SK-N-SH (cell line): Measurements from ENCODE around the gene TNFSF13. TPM values are rescaled to one million over a fixed set of nuclear protein-coding genes. Genes with fewer than 3 reads are reported as not detected.

ENCODE experiments used
- CTCF ChIA-PET: fragments of 300-600, 350-600 bp; formaldehyde crosslinking; extraction: SDS; loops from one replicate; lab custom pipeline; 2021; lab: Yijun Ruan, JAX
- POLR2A ChIA-PET: fragments of 350-600 bp; sonication (Branson Sonifier 250); formaldehyde crosslinking; extraction: SDS; loops from one replicate; lab custom pipeline; 2020; ENCODE audit warnings: antibody characterized with exemption, inconsistent platforms; lab: Yijun Ruan, JAX
- DNase-seq: peaks from one replicate; pipeline ENCODE4 v3.0.0; 2012
- H2AFZ ChIP-seq: fragments of 200-600 bp; sonication (generic); 2 replicates; pipeline ENCODE4 v1.8.1; 2016; ENCODE audit warnings: antibody characterized with exemption, mild to moderate bottlenecking, low read depth
- H3F3A ChIP-seq: fragments of 200-600 bp; sonication (generic); replicated peaks from 2 replicates; pipeline ENCODE3; 2016; ENCODE audit warnings: antibody characterized with exemption, mild to moderate bottlenecking; ENCODE audit not compliant: insufficient read depth
- H3K27ac ChIP-seq, 2 experiments: fragments of 200-500 bp in 1 of 2; fragments of 200-600 bp in 1 of 2; sonication (Bioruptor generic) in 1 of 2; sonication (generic), shearing (Covaris generic) in 1 of 2; 2 replicates each; pipeline versions ENCODE4 v1.5.1 to v1.6.1; 2014 to 2016; ENCODE audit warnings: low read depth in 2 of 2, inconsistent platforms in 1 of 2, low read length in 1 of 2, mild to moderate bottlenecking in 1 of 2, mixed read lengths in 1 of 2
- H3K27me3 ChIP-seq: fragments of 200-600 bp; sonication (generic), shearing (Covaris generic); 2 replicates; pipeline ENCODE4 v1.6.1; 2016; ENCODE audit warnings: mixed run types; ENCODE audit not compliant: insufficient read depth
- H3K36me3 ChIP-seq, 2 experiments: fragments of 200-500 bp in 1 of 2; fragments of 200-600 bp in 1 of 2; sonication (Bioruptor generic) in 1 of 2; sonication (generic) in 1 of 2; replicated peaks in 1 of 2; 2 replicates each; pipeline versions ENCODE3 to v1.5.1; 2014 to 2016; ENCODE audit warnings: low read length in 1 of 2, mild to moderate bottlenecking in 1 of 2; ENCODE audit not compliant: insufficient read depth in 2 of 2, control insufficient read depth in 1 of 2
- H3K4me1 ChIP-seq, 2 experiments: fragments of 200-500 bp in 1 of 2; fragments of 200-600 bp in 1 of 2; sonication (Bioruptor generic) in 1 of 2; sonication (generic), shearing (Covaris generic) in 1 of 2; 2 replicates each; pipeline versions ENCODE4 v1.5.1 to v1.6.1; 2014 to 2016; ENCODE audit warnings: low read depth in 1 of 2, low read length in 1 of 2, mixed run types in 1 of 2; ENCODE audit not compliant: insufficient read depth in 2 of 2, control insufficient read depth in 1 of 2
- H3K4me2 ChIP-seq: fragments of 200-600 bp; sonication (generic), shearing (Covaris generic); 2 replicates; pipeline ENCODE4 v1.6.1; 2017; ENCODE audit warnings: mixed run types
- H3K4me3 ChIP-seq, 2 experiments: fragments of 200-500 bp in 1 of 2; fragments of 200-600 bp in 1 of 2; sonication (Bioruptor generic) in 1 of 2; sonication (generic), shearing (Covaris generic) in 1 of 2; 2 replicates each; pipeline versions ENCODE4 v1.5.1 to v1.8.1; 2014 to 2016; ENCODE audit warnings: low read depth in 2 of 2, inconsistent platforms in 1 of 2, low read length in 1 of 2, mild to moderate bottlenecking in 1 of 2, mixed read lengths in 1 of 2, moderate library complexity in 1 of 2
- H3K79me2 ChIP-seq: fragments of 200-600 bp; sonication (generic); 2 replicates; pipeline ENCODE4 v1.8.1; 2017; ENCODE audit warnings: mild to moderate bottlenecking; ENCODE audit not compliant: insufficient read depth
- H3K9ac ChIP-seq: fragments of 200-600 bp; sonication (generic); 2 replicates; pipeline ENCODE4 v1.6.1; 2017; ENCODE audit warnings: mixed run types
- H3K9me2 ChIP-seq: fragments of 200-600 bp; sonication (generic); 2 replicates; pipeline ENCODE4 v1.6.1; 2017; ENCODE audit warnings: mixed run types
- H3K9me3 ChIP-seq: fragments of 200-600 bp; sonication (generic); 2 replicates; pipeline ENCODE4 v1.6.1; 2017; ENCODE audit warnings: mixed run types, mild to moderate bottlenecking, moderate library complexity
- H4K20me1 ChIP-seq: fragments of 200-600 bp; sonication (generic); 2 replicates; pipeline ENCODE4 v1.6.1; 2017; ENCODE audit warnings: mild to moderate bottlenecking, mixed run types; ENCODE audit not compliant: insufficient read depth
- CTCF ChIP-seq: fragments of 200-600 bp; sonication (generic); IDR thresholded peaks from 2 replicates; pipeline ENCODE4 v1.6.1; 2017; ENCODE audit warnings: antibody characterized with exemption, mild to moderate bottlenecking, moderate library complexity
- EP300 ChIP-seq, 2 experiments: IDR thresholded peaks; 2 replicates each; pipeline versions ENCODE4 v1.4.0 to v1.6.1; 2012; ENCODE audit warnings: borderline replicate concordance in 1 of 2, low read depth in 1 of 2, low read length in 1 of 2
- EZH2phosphoT487 ChIP-seq: fragments of 200-600 bp; sonication (generic); IDR thresholded peaks from 2 replicates; pipeline ENCODE4 v1.6.1; 2017; ENCODE audit warnings: low read depth, mixed run types, mild to moderate bottlenecking, antibody characterized with exemption, moderate library complexity, borderline replicate concordance
- FOSL2 ChIP-seq: IDR thresholded peaks from 2 replicates; pipeline ENCODE4 v1.4.0; 2012; ENCODE audit warnings: low read depth, mild to moderate bottlenecking, moderate library complexity, borderline replicate concordance
- FOXJ3 ChIP-seq: sonication (generic); formaldehyde crosslinking; IDR thresholded peaks from 2 replicates; pipeline ENCODE4 v1.5.1; 2020; ENCODE audit warnings: mild to moderate bottlenecking, missing genetic modification reagents
- FOXM1 ChIP-seq: IDR thresholded peaks from 2 replicates; pipeline ENCODE4 v1.4.0; 2012; ENCODE audit warnings: low read depth, mild to moderate bottlenecking
- GABPA ChIP-seq: IDR thresholded peaks from 2 replicates; pipeline ENCODE4 v1.4.0; 2012; ENCODE audit warnings: low read depth, mild to moderate bottlenecking
- JUND ChIP-seq: IDR thresholded peaks from 2 replicates; pipeline ENCODE4 v1.4.0; 2012
- RCOR1 ChIP-seq: fragments of 150-350 bp; IDR thresholded peaks from 2 replicates; pipeline ENCODE4 v1.6.1; 2017; ENCODE audit warnings: antibody characterized with exemption, low read length
- REST ChIP-seq: IDR thresholded peaks from 2 replicates; pipeline ENCODE4 v1.6.1; 2012; ENCODE audit warnings: mild to moderate bottlenecking, low read depth, low read length, moderate library complexity
- RFX5 ChIP-seq: IDR thresholded peaks from 2 replicates; pipeline ENCODE4 v1.6.1; 2012; ENCODE audit warnings: mild to moderate bottlenecking, improper control_type of control experiment, low read length
- SIN3A ChIP-seq: IDR thresholded peaks from 2 replicates; pipeline ENCODE4 v1.6.1; 2012; ENCODE audit warnings: low read depth, mild to moderate bottlenecking, low read length, moderate library complexity, borderline replicate concordance
- SMC3 ChIP-seq: IDR thresholded peaks from 2 replicates; pipeline ENCODE4 v1.6.1; 2012; ENCODE audit warnings: low read depth, low read length, improper control_type of control experiment
- TAF1 ChIP-seq: IDR thresholded peaks from 2 replicates; pipeline ENCODE4 v1.6.1; 2012; ENCODE audit warnings: low read depth, mild to moderate bottlenecking, low read length, moderate library complexity, borderline replicate concordance
- USF1 ChIP-seq: IDR thresholded peaks from 2 replicates; pipeline ENCODE4 v1.4.0; 2012; ENCODE audit warnings: low read depth, borderline replicate concordance
- YY1 ChIP-seq: IDR thresholded peaks from 2 replicates; pipeline ENCODE4 v1.4.0; 2012; ENCODE audit warnings: low read depth, mild to moderate bottlenecking
- WGBS: methylation state at CpG from one replicate; pipeline ENCODE4 v1.1.6; 2017; ENCODE audit warnings: low lambda C conversion rate; 5-methylcytosine and 5-hydroxymethylcytosine counted together
- polyA plus RNA-seq, 3 experiments: library from polyadenylated mRNA; depleted of rRNA; stranded (reverse); fragments of >200 nt; gene quantifications; 2 replicates each; pipeline ENCODE4 v1.2.3, GENCODE V29; 2012
- TF ChIP-seq, protein P1 (sequence below): IDR thresholded peaks from 2 replicates; pipeline ENCODE4 v1.4.0; 2012; ENCODE audit warnings: low read depth, borderline replicate concordance

Gene TNFSF13
- polyA plus RNA-seq, 1 of the 3 experiments (the other 2 are of a cell fraction): 2.1 TPM

- POLR2A ChIA-PET: interaction anchor here (1.4 kb wide), 1 partner anchor 9 kb away, joined by 3 read pairs; the partner anchor contains the start of gene MPDU1
- DNase-seq: no peak
These were observed 34.0 kb downstream of the TNFSF13 start for GRCh38 chr17:7592422-7593021.

More at GRCh38 chr17:7592422-7593021, 34.0 kb downstream of the TNFSF13 start:
- peaks cover 17 to 29% of the 10 kb centered on the region in 2 experiments for H3K4me1 ChIP-seq
- WGBS: 93% methylated on average over 22 of the region's 23 CpGs
- TF ChIP-seq RCOR1 (no peak), USF1 (no peak), FOXM1 (no peak), FOXJ3 (CRISPR knock-in tag) (no peak), RFX5 (no peak), TAF1 (no peak), EZH2phosphoT487 (no peak), REST (no peak), JUND (no peak), SIN3A (no peak), YY1 (no peak), FOSL2 (no peak), EP300 (IDR thresholded peaks at IDR 0.05; ENCODE audit: borderline replicate concordance in 1 of 2, low read depth in 1 of 2, low read length in 1 of 2) (no peak), GABPA (no peak), CTCF (no peak), SMC3 (no peak)
- TF ChIP-seq, protein P1, sequence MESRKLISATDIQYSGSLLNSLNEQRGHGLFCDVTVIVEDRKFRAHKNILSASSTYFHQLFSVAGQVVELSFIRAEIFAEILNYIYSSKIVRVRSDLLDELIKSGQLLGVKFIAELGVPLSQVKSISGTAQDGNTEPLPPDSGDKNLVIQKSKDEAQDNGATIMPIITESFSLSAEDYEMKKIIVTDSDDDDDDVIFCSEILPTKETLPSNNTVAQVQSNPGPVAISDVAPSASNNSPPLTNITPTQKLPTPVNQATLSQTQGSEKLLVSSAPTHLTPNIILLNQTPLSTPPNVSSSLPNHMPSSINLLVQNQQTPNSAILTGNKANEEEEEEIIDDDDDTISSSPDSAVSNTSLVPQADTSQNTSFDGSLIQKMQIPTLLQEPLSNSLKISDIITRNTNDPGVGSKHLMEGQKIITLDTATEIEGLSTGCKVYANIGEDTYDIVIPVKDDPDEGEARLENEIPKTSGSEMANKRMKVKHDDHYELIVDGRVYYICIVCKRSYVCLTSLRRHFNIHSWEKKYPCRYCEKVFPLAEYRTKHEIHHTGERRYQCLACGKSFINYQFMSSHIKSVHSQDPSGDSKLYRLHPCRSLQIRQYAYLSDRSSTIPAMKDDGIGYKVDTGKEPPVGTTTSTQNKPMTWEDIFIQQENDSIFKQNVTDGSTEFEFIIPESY: no peak
- no peak overlapping the region for H3K27ac ChIP-seq
- H3K4me3 ChIP-seq: no peak overlapping the region
- H3K9ac ChIP-seq: no peak overlapping the region
- CTCF ChIA-PET: interaction anchor here (1.5 kb wide), 1 partner anchor 17 kb away, joined by 7 read pairs; no protein-coding TSS in a partner anchor
- H2AFZ ChIP-seq: no peak overlapping the region
- H3K36me3 ChIP-seq: peaks cover 41 to 68% of the 10 kb centered on the region in 2 experiments
- H3K4me2 ChIP-seq: no peak overlapping the region
- H3K27me3 ChIP-seq: no peaks in the 10 kb centered on the region
- no peaks in the 10 kb centered on the region for H3K9me3 ChIP-seq
- peaks cover 12% of the 10 kb centered on the region; the same call in 1 of the 2 replicates for H3K79me2 ChIP-seq
- H3K9me2 ChIP-seq: no peaks in the 10 kb centered on the region
- peaks cover 44% of the 10 kb centered on the region for H3F3A ChIP-seq
- H4K20me1 ChIP-seq: no peaks in the 10 kb centered on the region
